Measurements from ENCODE around the gene NLRC5. TPM values are rescaled to one million over a fixed set of nuclear protein-coding genes. Genes with fewer than 3 reads are reported as not detected.

NLRC5 gene
- total and polyA plus RNA-seq, 9 of the 15 experiments (the other 6 are each of a cell fraction or from before 2014, with no cell fraction given) = 0.59 to 0.71 TPM; not detected in 7

GRCh38 chr16:57096793-57097192, 107.4 kb downstream of the NLRC5 start:
- no peak for DNase-seq (ENCODE audit: extremely low read depth in 1 of 4, low spot score in 3 of 4)
- 57% methylated on average over 2 of the region's 2 CpGs for WGBS (ENCODE audit: insufficient coverage, low coverage, missing lambda C conversion rate)
- Histone ChIP-seq H3K27me3 (ENCODE audit: control insufficient read depth in 2 of 2, insufficient read depth in 2 of 2, low read length in 2 of 2) (no peaks in the 10 kb centered on the region; a peak in 2 of 5 replicates), H3K4me3 (no peak overlapping the region), H3K9me1 (ENCODE audit: control insufficient read depth, insufficient read depth, low read length) (no peaks in the 10 kb centered on the region), H3K9ac (ENCODE audit: insufficient read depth in 1 of 2, low read depth in 2 of 2, low read length in 2 of 2) (no peak overlapping the region), H3K4me1 (replicated peaks in 1 of 2; ENCODE audit: control insufficient read depth in 2 of 2, insufficient read depth in 2 of 2, low read length in 2 of 2) (peaks cover 21 to 26% of the 10 kb centered on the region in 2 experiments; a peak in 4 of 5 replicates), H3K79me2 (ENCODE audit: control insufficient read depth, insufficient read depth, low read length) (no peaks in the 10 kb centered on the region), H4K20me1 (replicated peaks; ENCODE audit: control insufficient read depth, insufficient read depth, low read length) (peaks cover 23% of the 10 kb centered on the region), H3K27ac (ENCODE audit: extremely low read depth, low read depth, low read length) (no peak overlapping the region), H2AFZ (ENCODE audit: low read depth, low read length) (no peak overlapping the region), H3K4me2 (ENCODE audit: insufficient read depth, low read length) (no peak overlapping the region), H3K9me3 (replicated peaks; ENCODE audit: control insufficient read depth, insufficient read depth, low read depth, low read length) (no peaks in the 10 kb centered on the region), H3K36me3 (ENCODE audit: control insufficient read depth, insufficient read depth, low read length) (no peaks in the 10 kb centered on the region)
- no peak for ATAC-seq
- intact Hi-C loops (cut with micrococcal nuclease) (no loop called here), in situ Hi-C loops (cut with MboI) (no loop called here)
- no peak for FAIRE-seq
- ChIA-PET CTCF (ENCODE audit: low intra/inter-chr PET ratio) (no interaction called here), POLR2A (interaction anchor here (0.6 to 2.0 kb wide), 2 partner anchors 10 to 526 kb away, joined by 4 to 7 read pairs; no protein-coding TSS in a partner anchor)
- TF ChIP-seq MTF1 (CRISPR knock-in tag; IDR thresholded peaks at IDR 0.05; ENCODE audit: borderline replicate concordance) = no peak
- TF ChIP-seq RBM25 (IDR thresholded peaks at IDR 0.05; ENCODE audit: low read depth, low read length, severe bottlenecking) = peak; percentile 69
- BruUV-seq (replicated peaks) = no TSS peak

GRCh38 chr16:57098188-57098841, 109.0 kb downstream of the NLRC5 start:
- H3K4me1 ChIP-seq (replicated peaks in 1 of 2; ENCODE audit: control insufficient read depth in 2 of 2, insufficient read depth in 2 of 2, low read length in 2 of 2) = peaks cover 11 to 16% of the 10 kb centered on the region in 2 experiments; a peak in 4 of 5 replicates
- BruUV-seq (replicated peaks) = no TSS peak
- H3K9ac ChIP-seq (ENCODE audit: insufficient read depth in 1 of 2, low read depth in 2 of 2, low read length in 2 of 2) = no peak overlapping the region
- TF ChIP-seq NCOA6 (IDR thresholded peaks at IDR 0.05) = no peak
- no peak for TF ChIP-seq ZNF778 (CRISPR knock-in tag; IDR thresholded peaks at IDR 0.05)
- TF ChIP-seq KLF10 (CRISPR knock-in tag; IDR thresholded peaks at IDR 0.05) = no peak
- TF ChIP-seq, protein P1, sequence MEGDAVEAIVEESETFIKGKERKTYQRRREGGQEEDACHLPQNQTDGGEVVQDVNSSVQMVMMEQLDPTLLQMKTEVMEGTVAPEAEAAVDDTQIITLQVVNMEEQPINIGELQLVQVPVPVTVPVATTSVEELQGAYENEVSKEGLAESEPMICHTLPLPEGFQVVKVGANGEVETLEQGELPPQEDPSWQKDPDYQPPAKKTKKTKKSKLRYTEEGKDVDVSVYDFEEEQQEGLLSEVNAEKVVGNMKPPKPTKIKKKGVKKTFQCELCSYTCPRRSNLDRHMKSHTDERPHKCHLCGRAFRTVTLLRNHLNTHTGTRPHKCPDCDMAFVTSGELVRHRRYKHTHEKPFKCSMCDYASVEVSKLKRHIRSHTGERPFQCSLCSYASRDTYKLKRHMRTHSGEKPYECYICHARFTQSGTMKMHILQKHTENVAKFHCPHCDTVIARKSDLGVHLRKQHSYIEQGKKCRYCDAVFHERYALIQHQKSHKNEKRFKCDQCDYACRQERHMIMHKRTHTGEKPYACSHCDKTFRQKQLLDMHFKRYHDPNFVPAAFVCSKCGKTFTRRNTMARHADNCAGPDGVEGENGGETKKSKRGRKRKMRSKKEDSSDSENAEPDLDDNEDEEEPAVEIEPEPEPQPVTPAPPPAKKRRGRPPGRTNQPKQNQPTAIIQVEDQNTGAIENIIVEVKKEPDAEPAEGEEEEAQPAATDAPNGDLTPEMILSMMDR (IDR thresholded peaks at IDR 0.05 in 2 of 3, conservative IDR thresholded peaks at IDR 0.05 in 1 of 3; ENCODE audit: insufficient read depth in 2 of 3, low read depth in 1 of 3, low read length in 3 of 3) = 0 out of 6 replicates have a peak, but pooled peaks of 1 of the 3 experiments have one; percentile 11
- no peak for TF ChIP-seq PHF8 (IDR thresholded peaks at IDR 0.05; ENCODE audit: borderline replicate concordance, low read length)
- TF ChIP-seq ZNF740 (CRISPR knock-in tag; IDR thresholded peaks at IDR 0.05) = no peak
- no peak for TF ChIP-seq ZNF740 (tag; IDR thresholded peaks at IDR 0.05)
- TF ChIP-seq HEY1 (CRISPR knock-in tag; IDR thresholded peaks at IDR 0.05; ENCODE audit: borderline replicate concordance) = no peak
- TF ChIP-seq TCF3 (CRISPR knock-in tag; IDR thresholded peaks at IDR 0.05) = no peak
- TF ChIP-seq, protein P2, sequence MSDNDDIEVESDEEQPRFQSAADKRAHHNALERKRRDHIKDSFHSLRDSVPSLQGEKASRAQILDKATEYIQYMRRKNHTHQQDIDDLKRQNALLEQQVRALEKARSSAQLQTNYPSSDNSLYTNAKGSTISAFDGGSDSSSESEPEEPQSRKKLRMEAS (CRISPR knock-in tag; IDR thresholded peaks at IDR 0.05) = no peak
- no peaks in the 10 kb centered on the region for H3K36me3 ChIP-seq (ENCODE audit: control insufficient read depth, insufficient read depth, low read length)
- no peaks in the 10 kb centered on the region for H3K79me2 ChIP-seq (ENCODE audit: control insufficient read depth, insufficient read depth, low read length)
- no peak overlapping the region for H3K4me3 ChIP-seq
- no peaks in the 10 kb centered on the region; a peak in 1 of 5 replicates for H3K27me3 ChIP-seq (ENCODE audit: control insufficient read depth in 2 of 2, insufficient read depth in 2 of 2, low read length in 2 of 2)
- peaks cover 23% of the 10 kb centered on the region for H4K20me1 ChIP-seq (replicated peaks; ENCODE audit: control insufficient read depth, insufficient read depth, low read length)
- H2AFZ ChIP-seq (ENCODE audit: low read depth, low read length) = no peak overlapping the region
- no peaks in the 10 kb centered on the region for H3K9me1 ChIP-seq (ENCODE audit: control insufficient read depth, insufficient read depth, low read length)
- DNase-seq (ENCODE audit: extremely low read depth in 1 of 4, low spot score in 3 of 4) (no peak), ATAC-seq (peak; percentile 20; the same call in 1 of the 3 replicates), FAIRE-seq (no peak)
- no peak overlapping the region for H3K27ac ChIP-seq (ENCODE audit: extremely low read depth, low read depth, low read length)
- 17% methylated on average over 14 of the region's 14 CpGs for WGBS (ENCODE audit: insufficient coverage, low coverage, missing lambda C conversion rate)
- CTCF ChIA-PET (ENCODE audit: low intra/inter-chr PET ratio) = no interaction called here
- no peaks in the 10 kb centered on the region for H3K9me3 ChIP-seq (replicated peaks; ENCODE audit: control insufficient read depth, insufficient read depth, low read depth, low read length)
- H3K4me2 ChIP-seq (ENCODE audit: insufficient read depth, low read length) = no peak overlapping the region
- intact Hi-C loops (cut with micrococcal nuclease) (no loop called here), in situ Hi-C loops (cut with MboI) (no loop called here)
- POLR2A ChIA-PET = interaction anchor here (1.2 to 2.0 kb wide), 4 partner anchors 8 to 16 kb away, joined by 3 to 7 read pairs (median 4); no protein-coding TSS in a partner anchor
